AG04449 (cell line): ENCODE results near the gene ANKRD62.

ENCODE experiments used
- CTCF ChIA-PET: fragments of 350-600 bp; formaldehyde crosslinking; extraction: SDS; loops from one replicate; lab custom pipeline; 2021; ENCODE audit warnings: antibody characterized with exemption; lab: Yijun Ruan, JAX
- POLR2A ChIA-PET: fragments of 400-600, 350-600 bp; formaldehyde crosslinking; extraction: SDS; loops from one replicate; lab custom pipeline; 2020; ENCODE audit warnings: antibody characterized with exemption, inconsistent platforms; lab: Yijun Ruan, JAX
- DNase-seq: peaks from one replicate; pipeline ENCODE4 v3.0.0-alpha.2; 2010; ENCODE audit warnings: low read depth, low spot score
- H3K4me3 ChIP-seq: 2 replicates; pipeline ENCODE4 v1.5.1; 2011; ENCODE audit warnings: low read depth, mild to moderate bottlenecking, control low read depth, low read length
- TF ChIP-seq, protein P1 (sequence below): IDR thresholded peaks from one replicate; pipeline ENCODE4 v1.5.1; 2011; ENCODE audit warnings: mild to moderate bottlenecking, moderate library complexity, low read length, control low read depth, inconsistent platforms; ENCODE audit not compliant: insufficient read depth; ENCODE audit errors: missing control alignments

ANKRD62 gene

DNA sequence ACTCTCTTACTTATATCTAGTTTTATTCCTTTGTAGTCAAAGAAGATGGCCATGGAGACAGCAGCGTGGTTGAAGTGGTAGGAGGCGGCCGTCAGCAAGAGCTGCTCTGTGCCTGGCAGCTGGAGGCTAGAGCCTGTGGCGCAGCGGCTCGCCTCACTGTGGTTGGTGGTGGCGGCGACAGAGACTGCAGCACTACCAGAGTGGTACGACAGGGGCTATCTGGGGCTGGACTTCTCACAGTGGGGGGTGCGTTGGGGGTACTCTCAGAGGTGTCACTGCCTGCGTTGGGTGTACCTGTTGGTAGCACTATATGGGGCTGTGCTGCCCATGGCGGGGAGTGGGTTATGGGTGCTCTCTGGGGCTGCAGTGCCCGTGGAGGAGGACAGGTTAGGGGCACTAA is 8.5 kb upstream of the ANKRD62 start:
- CTCF ChIA-PET = no interaction called here
- POLR2A ChIA-PET = no interaction called here
- no peak for DNase-seq
- TF ChIP-seq, protein P1, sequence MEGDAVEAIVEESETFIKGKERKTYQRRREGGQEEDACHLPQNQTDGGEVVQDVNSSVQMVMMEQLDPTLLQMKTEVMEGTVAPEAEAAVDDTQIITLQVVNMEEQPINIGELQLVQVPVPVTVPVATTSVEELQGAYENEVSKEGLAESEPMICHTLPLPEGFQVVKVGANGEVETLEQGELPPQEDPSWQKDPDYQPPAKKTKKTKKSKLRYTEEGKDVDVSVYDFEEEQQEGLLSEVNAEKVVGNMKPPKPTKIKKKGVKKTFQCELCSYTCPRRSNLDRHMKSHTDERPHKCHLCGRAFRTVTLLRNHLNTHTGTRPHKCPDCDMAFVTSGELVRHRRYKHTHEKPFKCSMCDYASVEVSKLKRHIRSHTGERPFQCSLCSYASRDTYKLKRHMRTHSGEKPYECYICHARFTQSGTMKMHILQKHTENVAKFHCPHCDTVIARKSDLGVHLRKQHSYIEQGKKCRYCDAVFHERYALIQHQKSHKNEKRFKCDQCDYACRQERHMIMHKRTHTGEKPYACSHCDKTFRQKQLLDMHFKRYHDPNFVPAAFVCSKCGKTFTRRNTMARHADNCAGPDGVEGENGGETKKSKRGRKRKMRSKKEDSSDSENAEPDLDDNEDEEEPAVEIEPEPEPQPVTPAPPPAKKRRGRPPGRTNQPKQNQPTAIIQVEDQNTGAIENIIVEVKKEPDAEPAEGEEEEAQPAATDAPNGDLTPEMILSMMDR = no peak
- H3K4me3 ChIP-seq = no peak overlapping the region

GRCh38 chr18:12085786-12086185 is 7.9 kb upstream of the ANKRD62 start:
- TF ChIP-seq, protein P1 = no peak
- no peak overlapping the region for H3K4me3 ChIP-seq
- ChIA-PET CTCF (no interaction called here), POLR2A (no interaction called here)
- no peak for DNase-seq

GRCh38 chr18:12086249-12086648 is 7.4 kb upstream of the ANKRD62 start:
- POLR2A ChIA-PET = no interaction called here
- TF ChIP-seq, protein P1 = no peak
- H3K4me3 ChIP-seq = no peak overlapping the region
- CTCF ChIA-PET = no interaction called here
- no peak for DNase-seq

DNA sequence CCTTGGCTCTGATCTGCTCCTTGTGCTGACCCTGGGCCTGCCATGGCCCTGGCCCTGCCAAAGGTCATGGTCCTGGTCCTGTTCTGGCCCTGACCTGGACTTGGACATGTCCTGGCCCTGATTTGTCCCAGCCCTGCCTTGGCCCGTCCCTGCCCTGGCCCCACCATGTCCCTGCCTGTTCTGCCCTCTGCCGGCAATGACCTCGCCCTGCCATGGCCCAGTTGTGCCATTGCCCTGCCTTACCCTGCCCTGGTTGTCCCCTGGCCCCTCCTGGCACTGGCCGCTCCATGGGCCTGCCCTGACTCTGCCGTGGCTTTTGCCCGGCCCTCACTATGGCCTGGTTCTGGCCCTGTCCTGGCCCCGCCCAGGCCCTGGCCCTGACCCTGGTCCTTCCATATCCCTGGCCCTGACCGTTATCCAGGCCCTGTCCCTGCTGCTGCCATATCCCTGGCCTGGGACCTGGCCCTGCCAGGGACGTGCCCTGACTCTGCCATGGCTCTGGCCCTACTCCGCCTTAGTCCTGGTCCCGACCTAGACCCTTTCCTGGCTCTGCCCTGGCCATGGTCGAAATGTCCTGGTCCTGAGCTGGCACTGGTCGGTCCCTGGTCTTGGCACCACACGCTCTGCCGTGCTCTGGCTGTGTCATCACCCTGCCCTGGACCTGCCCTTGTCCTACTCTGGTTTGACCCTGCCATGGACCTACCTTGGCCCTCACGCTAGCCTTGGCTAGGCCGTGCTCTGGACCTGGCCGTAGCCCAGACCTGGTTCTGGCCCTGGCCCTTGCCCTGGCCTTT is 6.8 kb upstream of the ANKRD62 start:
- ChIA-PET CTCF (no interaction called here), POLR2A (no interaction called here)
- TF ChIP-seq, protein P1 = no peak
- H3K4me3 ChIP-seq = no peak overlapping the region
- no peak for DNase-seq

GRCh38 chr18:12087471-12088025 is 6.1 kb upstream of the ANKRD62 start:
- no peak for DNase-seq
- ChIA-PET CTCF (no interaction called here), POLR2A (no interaction called here)
- H3K4me3 ChIP-seq = no peak overlapping the region
- TF ChIP-seq, protein P1 = no peak

DNA sequence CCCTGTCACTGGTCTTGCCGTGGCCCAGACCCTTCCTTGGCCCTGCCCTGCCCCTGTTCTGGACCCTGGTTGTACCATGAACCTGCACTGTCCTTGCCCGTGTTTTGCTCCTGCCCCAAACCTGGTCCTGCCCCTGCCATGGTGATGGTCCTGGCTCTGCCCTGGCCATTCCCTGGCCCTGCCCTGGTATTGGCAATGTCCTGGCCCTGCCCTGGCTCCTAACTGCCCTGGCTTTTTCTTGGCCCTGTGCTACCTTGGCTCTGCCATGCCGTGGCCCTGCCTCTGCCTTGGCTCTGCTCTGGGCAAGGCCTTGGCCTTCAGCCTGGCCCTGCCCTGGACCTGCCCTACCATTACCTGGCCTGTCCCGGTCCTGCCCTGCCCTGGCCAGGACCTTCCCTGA is 5.5 kb upstream of the ANKRD62 start:
- no peak overlapping the region for H3K4me3 ChIP-seq
- POLR2A ChIA-PET = no interaction called here
- TF ChIP-seq, protein P1 = no peak
- DNase-seq = no peak
- CTCF ChIA-PET = no interaction called here
